ENCODE measurements around the gene CADPS. TPM values are rescaled to one million over a fixed set of nuclear protein-coding genes. Genes with fewer than 3 reads are reported as not detected.

CADPS gene
- total and polyA plus RNA-seq, 9 of the 15 experiments (the other 6 are each of a cell fraction or from before 2014, with no cell fraction given), result not detected

- in situ Hi-C loops (cut with MboI), result no loop called here
- intact Hi-C loops (cut with micrococcal nuclease), result no loop called here
- Histone ChIP-seq H3K9me1 (ENCODE audit: control insufficient read depth, insufficient read depth, low read length) (no peaks in the 10 kb centered on the region), H3K9ac (ENCODE audit: insufficient read depth in 1 of 2, low read depth in 2 of 2, low read length in 2 of 2) (no peak overlapping the region), H3K79me2 (ENCODE audit: control insufficient read depth, insufficient read depth, low read length) (no peaks in the 10 kb centered on the region), H3K9me3 (replicated peaks; ENCODE audit: control insufficient read depth, insufficient read depth, low read depth, low read length) (no peaks in the 10 kb centered on the region), H3K36me3 (ENCODE audit: control insufficient read depth, insufficient read depth, low read length) (no peaks in the 10 kb centered on the region), H3K4me2 (ENCODE audit: insufficient read depth, low read length) (no peak overlapping the region), H3K4me1 (replicated peaks in 1 of 2; ENCODE audit: control insufficient read depth in 2 of 2, insufficient read depth in 2 of 2, low read length in 2 of 2) (no peaks in the 10 kb centered on the region), H4K20me1 (replicated peaks; ENCODE audit: control insufficient read depth, insufficient read depth, low read length) (no peaks in the 10 kb centered on the region), H2AFZ (ENCODE audit: low read depth, low read length) (no peak overlapping the region), H3K27me3 (ENCODE audit: control insufficient read depth in 2 of 2, insufficient read depth in 2 of 2, low read length in 2 of 2) (peaks cover 0 to 54% of the 10 kb centered on the region in 2 experiments; a peak in 2 of 5 replicates), H3K4me3 (no peak overlapping the region), H3K27ac (ENCODE audit: extremely low read depth, low read depth, low read length) (no peak overlapping the region)
- ChIA-PET CTCF (ENCODE audit: low intra/inter-chr PET ratio) (no interaction called here), POLR2A (no interaction called here)
- ATAC-seq (no peak), FAIRE-seq (no peak), DNase-seq (ENCODE audit: extremely low read depth in 1 of 4, low spot score in 3 of 4) (no peak)
- BruUV-seq (replicated peaks), result no TSS peak
- no peak for TF ChIP-seq ZKSCAN1 (IDR thresholded peaks at IDR 0.05; ENCODE audit: low read depth, low read length)
- TF ChIP-seq ZNF143 (CRISPR knock-in tag; IDR thresholded peaks at IDR 0.05), result no peak
- TF ChIP-seq ZBED1 (IDR thresholded peaks at IDR 0.05), result no peak
- TF ChIP-seq ZBTB11 (CRISPR knock-in tag; IDR thresholded peaks at IDR 0.05), result peak in 1 of 3 experiments; percentile 19; a peak in 1 of 6 replicates
- WGBS (ENCODE audit: insufficient coverage, low coverage, missing lambda C conversion rate), result 5% methylated on average over 22 of the region's 66 CpGs
These were observed 503.3 kb downstream of the CADPS start for GRCh38 chr3:62371720-62372591.

Data from K562 (cell line).